GM12878 (cell line): Measurements from ENCODE around the gene RPL37. TPM values are rescaled to one million over a fixed set of nuclear protein-coding genes. Genes with fewer than 3 reads are reported as not detected.

Experiments
- BMI1 ChIP-seq: fragments of 450-650 bp; IDR thresholded peaks from 2 replicates; pipeline ENCODE4 v1.6.1; 2016; ENCODE audit warnings: mild to moderate bottlenecking, moderate library complexity, borderline replicate concordance
- CBFB ChIP-seq: IDR thresholded peaks from 2 replicates; pipeline ENCODE4 v1.6.1; 2016; ENCODE audit warnings: antibody characterized with exemption, low read depth
- CHD4 ChIP-seq: fragments of 200-600 bp; sonication (generic); IDR thresholded peaks from 2 replicates; pipeline ENCODE4 v1.6.1; 2016; ENCODE audit warnings: mild to moderate bottlenecking
- HCFC1 ChIP-seq: fragments of 150-350 bp; IDR thresholded peaks from 2 replicates; pipeline ENCODE4 v1.6.1; 2014; ENCODE audit warnings: low read length
- IRF4 ChIP-seq: IDR thresholded peaks from 2 replicates; pipeline ENCODE4 v1.6.1; 2011; ENCODE audit warnings: low read depth, low read length
- LARP7 ChIP-seq: fragments of 450-650 bp; IDR thresholded peaks from 2 replicates; pipeline ENCODE4 v1.6.1; 2017; ENCODE audit warnings: mild to moderate bottlenecking
- MTA2 ChIP-seq: fragments of 450-650 bp; IDR thresholded peaks from 2 replicates; pipeline ENCODE4 v1.6.1; 2016; ENCODE audit warnings: low read depth, mild to moderate bottlenecking, moderate library complexity
- MYC ChIP-seq: IDR thresholded peaks from 2 replicates; pipeline ENCODE4 v1.6.1; 2011; ENCODE audit warnings: mild to moderate bottlenecking, low read length, moderate library complexity, inconsistent platforms; ENCODE audit not compliant: insufficient read depth, insufficient replicate concordance, insufficient read length, severe bottlenecking
- NFXL1 ChIP-seq: fragments of 450-650 bp; IDR thresholded peaks from 2 replicates; pipeline ENCODE4 v1.6.1; 2017; ENCODE audit warnings: antibody characterized with exemption, mild to moderate bottlenecking, borderline replicate concordance
- NR2F1 ChIP-seq: fragments of 450-650 bp; conservative IDR thresholded peaks from 2 replicates; pipeline ENCODE4 v1.6.1; 2017; ENCODE audit warnings: mild to moderate bottlenecking
- RBBP5 ChIP-seq: fragments of 200-600 bp; sonication (generic); conservative IDR thresholded peaks from 2 replicates; pipeline ENCODE4 v1.6.1; 2016
- RELA ChIP-seq: fragments of 450-650 bp; IDR thresholded peaks from 2 replicates; pipeline ENCODE4 v1.8.0; 2014; ENCODE audit warnings: borderline replicate concordance; ENCODE audit not compliant: partially characterized antibody
- SMAD1 ChIP-seq: fragments of 450-650 bp; IDR thresholded peaks from 2 replicates; pipeline ENCODE4 v1.6.1; 2018; ENCODE audit warnings: mild to moderate bottlenecking, low read depth; ENCODE audit not compliant: partially characterized antibody
- SREBF1 ChIP-seq: IDR thresholded peaks from 2 replicates; pipeline ENCODE4 v1.6.1; 2012; ENCODE audit warnings: mild to moderate bottlenecking, low read length
- TCF12 ChIP-seq: IDR thresholded peaks from 2 replicates; pipeline ENCODE4 v1.6.1; 2011; ENCODE audit warnings: low read depth, mild to moderate bottlenecking, low read length
- polyA plus RNA-seq, 11 experiments: library from polyadenylated mRNA; depleted of rRNA in 4 of 11; unstranded in 6 of 11; stranded (reverse) in 5 of 11; fragments of >200 nt; fragmentation: Nextera tagmentation in 4 of 11; fragmentation: Illumina TruSeq in 1 of 11; extraction: Ambion mirVana in 4 of 11; extraction: Trizol in 1 of 11; gene quantifications; 1 replicate in 1 of 11; 2 replicates in 10 of 11; pipeline versions ENCODE4 v1.2.1 to v1.2.3, GENCODE V29; 2011 to 2016; ENCODE audit warnings: inconsistent platforms in 2 of 11, missing spikeins in 2 of 11, low read depth in 1 of 11
- total RNA-seq, 4 experiments: library from RNA; depleted of rRNA in 3 of 4; stranded (reverse); fragments of >200 nt in 3 of 4; fragmentation: Illumina TruSeq in 1 of 4; extraction: Trizol in 1 of 4; gene quantifications; 2 replicates each; pipeline versions ENCODE4 v1.2.1 to v1.2.3, GENCODE V29; 2013 to 2021
- TF ChIP-seq, protein P1 (sequence below), 3 experiments: IDR thresholded peaks in 2 of 3; conservative IDR thresholded peaks in 1 of 3; 2 replicates each; pipeline ENCODE4 v1.5.1; 2011; ENCODE audit warnings: low read depth in 3 of 3, low read length in 3 of 3, mild to moderate bottlenecking in 3 of 3, control low read depth in 2 of 3, moderate library complexity in 2 of 3, inconsistent platforms in 1 of 3, mixed read lengths in 1 of 3; ENCODE audit not compliant: control insufficient read depth in 2 of 3, insufficient read depth in 1 of 3; ENCODE audit errors: extremely low read depth in 1 of 3
- TF ChIP-seq, protein P2 (sequence below): IDR thresholded peaks from 2 replicates; pipeline ENCODE4 v1.6.1; 2011; ENCODE audit warnings: mild to moderate bottlenecking, low read depth, low read length, moderate library complexity; ENCODE audit not compliant: insufficient replicate concordance
- TF ChIP-seq, protein P3 (sequence below): fragments of 450-650 bp; IDR thresholded peaks from 2 replicates; pipeline ENCODE4 v1.6.1; 2017; ENCODE audit warnings: low read depth, mild to moderate bottlenecking, moderate library complexity
- TF ChIP-seq, protein P4 (sequence below): IDR thresholded peaks from 2 replicates; pipeline ENCODE4 v1.6.1; 2011; ENCODE audit warnings: borderline replicate concordance, low read depth, mild to moderate bottlenecking, moderate library complexity, mixed read lengths, low read length; ENCODE audit not compliant: insufficient read depth; ENCODE audit errors: extremely low read length
- TF ChIP-seq, protein P5 (sequence below): fragments of 450-650 bp; formaldehyde crosslinking; IDR thresholded peaks from 2 replicates; pipeline ENCODE4 v1.4.0; 2022; ENCODE audit warnings: mild to moderate bottlenecking, moderate library complexity

The RPL37 gene
- total and polyA plus RNA-seq, 10 of the 15 experiments (the other 5 are each of a cell fraction or from before 2014, with no cell fraction given), result 1,697 to 6,216 (median 3,013) TPM

DNA sequence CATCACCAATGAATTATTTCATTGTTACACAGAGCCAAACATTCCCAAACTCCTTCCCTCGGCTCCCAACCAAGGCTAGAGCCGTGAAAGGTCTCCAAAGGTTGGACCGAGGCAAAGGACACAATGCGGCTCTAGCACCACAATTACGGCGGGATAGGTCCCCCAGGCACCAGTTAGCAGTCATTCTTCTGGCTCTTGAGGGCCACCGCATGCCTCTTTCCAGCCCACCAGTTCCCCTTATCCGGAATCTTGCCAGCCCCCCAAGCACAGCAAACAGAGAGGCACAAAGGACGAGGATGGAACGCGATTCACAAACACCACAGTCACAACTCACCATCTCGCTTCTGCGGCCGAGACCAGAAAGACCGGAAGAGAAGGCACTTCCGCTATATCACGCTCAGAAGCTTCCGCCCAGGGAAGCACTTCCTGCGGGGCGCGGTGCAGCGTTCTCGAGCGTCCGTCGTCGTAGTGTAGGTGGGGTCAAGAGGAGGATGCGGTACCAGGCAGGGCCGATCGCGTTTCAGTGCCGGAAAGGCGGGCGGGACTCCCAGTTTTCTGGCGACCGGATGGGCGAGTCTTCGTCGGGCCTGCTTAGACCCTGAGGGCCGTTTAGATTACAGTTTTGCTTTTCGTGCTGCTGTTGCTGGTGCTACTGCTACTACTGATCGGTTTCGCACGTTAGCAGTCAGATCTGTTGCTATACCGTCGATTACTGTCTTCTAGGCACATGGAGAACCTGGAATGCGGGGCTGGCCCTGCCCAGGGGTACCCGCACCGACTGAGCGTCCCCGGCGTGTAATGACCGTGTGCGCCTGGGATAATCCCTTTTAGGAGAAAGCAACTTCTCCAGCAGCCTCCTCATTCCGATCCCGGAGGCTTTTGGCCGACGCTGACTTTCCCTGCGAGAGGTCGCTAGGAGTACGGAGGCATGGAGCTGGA lies at the start of gene RPL37 (continued):
- TF ChIP-seq, protein P1, sequence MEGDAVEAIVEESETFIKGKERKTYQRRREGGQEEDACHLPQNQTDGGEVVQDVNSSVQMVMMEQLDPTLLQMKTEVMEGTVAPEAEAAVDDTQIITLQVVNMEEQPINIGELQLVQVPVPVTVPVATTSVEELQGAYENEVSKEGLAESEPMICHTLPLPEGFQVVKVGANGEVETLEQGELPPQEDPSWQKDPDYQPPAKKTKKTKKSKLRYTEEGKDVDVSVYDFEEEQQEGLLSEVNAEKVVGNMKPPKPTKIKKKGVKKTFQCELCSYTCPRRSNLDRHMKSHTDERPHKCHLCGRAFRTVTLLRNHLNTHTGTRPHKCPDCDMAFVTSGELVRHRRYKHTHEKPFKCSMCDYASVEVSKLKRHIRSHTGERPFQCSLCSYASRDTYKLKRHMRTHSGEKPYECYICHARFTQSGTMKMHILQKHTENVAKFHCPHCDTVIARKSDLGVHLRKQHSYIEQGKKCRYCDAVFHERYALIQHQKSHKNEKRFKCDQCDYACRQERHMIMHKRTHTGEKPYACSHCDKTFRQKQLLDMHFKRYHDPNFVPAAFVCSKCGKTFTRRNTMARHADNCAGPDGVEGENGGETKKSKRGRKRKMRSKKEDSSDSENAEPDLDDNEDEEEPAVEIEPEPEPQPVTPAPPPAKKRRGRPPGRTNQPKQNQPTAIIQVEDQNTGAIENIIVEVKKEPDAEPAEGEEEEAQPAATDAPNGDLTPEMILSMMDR (IDR thresholded peaks at IDR 0.05 in 2 of 3, conservative IDR thresholded peaks at IDR 0.05 in 1 of 3; ENCODE audit: control insufficient read depth in 2 of 3, extremely low read depth in 1 of 3, insufficient read depth in 1 of 3, low read depth in 3 of 3, low read length in 3 of 3), result no peak
- peak; percentile 93 for TF ChIP-seq LARP7
- peak; percentile 82 for TF ChIP-seq RELA
- peak; percentile 98 for TF ChIP-seq RBBP5
- peak; percentile 95 for TF ChIP-seq MYC
- TF ChIP-seq, protein P2, sequence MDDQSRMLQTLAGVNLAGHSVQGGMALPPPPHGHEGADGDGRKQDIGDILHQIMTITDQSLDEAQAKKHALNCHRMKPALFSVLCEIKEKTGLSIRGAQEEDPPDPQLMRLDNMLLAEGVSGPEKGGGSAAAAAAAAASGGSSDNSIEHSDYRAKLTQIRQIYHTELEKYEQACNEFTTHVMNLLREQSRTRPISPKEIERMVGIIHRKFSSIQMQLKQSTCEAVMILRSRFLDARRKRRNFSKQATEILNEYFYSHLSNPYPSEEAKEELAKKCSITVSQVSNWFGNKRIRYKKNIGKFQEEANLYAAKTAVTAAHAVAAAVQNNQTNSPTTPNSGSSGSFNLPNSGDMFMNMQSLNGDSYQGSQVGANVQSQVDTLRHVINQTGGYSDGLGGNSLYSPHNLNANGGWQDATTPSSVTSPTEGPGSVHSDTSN, result no peak
- peak; percentile 84 for TF ChIP-seq IRF4
- TF ChIP-seq, protein P3, sequence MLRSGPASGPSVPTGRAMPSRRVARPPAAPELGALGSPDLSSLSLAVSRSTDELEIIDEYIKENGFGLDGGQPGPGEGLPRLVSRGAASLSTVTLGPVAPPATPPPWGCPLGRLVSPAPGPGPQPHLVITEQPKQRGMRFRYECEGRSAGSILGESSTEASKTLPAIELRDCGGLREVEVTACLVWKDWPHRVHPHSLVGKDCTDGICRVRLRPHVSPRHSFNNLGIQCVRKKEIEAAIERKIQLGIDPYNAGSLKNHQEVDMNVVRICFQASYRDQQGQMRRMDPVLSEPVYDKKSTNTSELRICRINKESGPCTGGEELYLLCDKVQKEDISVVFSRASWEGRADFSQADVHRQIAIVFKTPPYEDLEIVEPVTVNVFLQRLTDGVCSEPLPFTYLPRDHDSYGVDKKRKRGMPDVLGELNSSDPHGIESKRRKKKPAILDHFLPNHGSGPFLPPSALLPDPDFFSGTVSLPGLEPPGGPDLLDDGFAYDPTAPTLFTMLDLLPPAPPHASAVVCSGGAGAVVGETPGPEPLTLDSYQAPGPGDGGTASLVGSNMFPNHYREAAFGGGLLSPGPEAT, result peak; percentile 82
- TF ChIP-seq MTA2, result peak; percentile 84
- no peak for TF ChIP-seq NFXL1
- TF ChIP-seq TCF12, result peak; percentile 52; the same call in 1 of the 2 replicates
- TF ChIP-seq BMI1, result peak; percentile 51; the same call in 1 of the 2 replicates
- TF ChIP-seq, protein P4, sequence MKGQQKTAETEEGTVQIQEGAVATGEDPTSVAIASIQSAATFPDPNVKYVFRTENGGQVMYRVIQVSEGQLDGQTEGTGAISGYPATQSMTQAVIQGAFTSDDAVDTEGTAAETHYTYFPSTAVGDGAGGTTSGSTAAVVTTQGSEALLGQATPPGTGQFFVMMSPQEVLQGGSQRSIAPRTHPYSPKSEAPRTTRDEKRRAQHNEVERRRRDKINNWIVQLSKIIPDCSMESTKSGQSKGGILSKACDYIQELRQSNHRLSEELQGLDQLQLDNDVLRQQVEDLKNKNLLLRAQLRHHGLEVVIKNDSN, result no peak
- peak; percentile 98 for TF ChIP-seq CBFB
- TF ChIP-seq NR2F1, result peak; percentile 79
- TF ChIP-seq SMAD1, result peak; percentile 93
- peak; percentile 88 for TF ChIP-seq HCFC1
- TF ChIP-seq CHD4, result no peak
- peak; percentile 81 for TF ChIP-seq SREBF1
- TF ChIP-seq, protein P5, sequence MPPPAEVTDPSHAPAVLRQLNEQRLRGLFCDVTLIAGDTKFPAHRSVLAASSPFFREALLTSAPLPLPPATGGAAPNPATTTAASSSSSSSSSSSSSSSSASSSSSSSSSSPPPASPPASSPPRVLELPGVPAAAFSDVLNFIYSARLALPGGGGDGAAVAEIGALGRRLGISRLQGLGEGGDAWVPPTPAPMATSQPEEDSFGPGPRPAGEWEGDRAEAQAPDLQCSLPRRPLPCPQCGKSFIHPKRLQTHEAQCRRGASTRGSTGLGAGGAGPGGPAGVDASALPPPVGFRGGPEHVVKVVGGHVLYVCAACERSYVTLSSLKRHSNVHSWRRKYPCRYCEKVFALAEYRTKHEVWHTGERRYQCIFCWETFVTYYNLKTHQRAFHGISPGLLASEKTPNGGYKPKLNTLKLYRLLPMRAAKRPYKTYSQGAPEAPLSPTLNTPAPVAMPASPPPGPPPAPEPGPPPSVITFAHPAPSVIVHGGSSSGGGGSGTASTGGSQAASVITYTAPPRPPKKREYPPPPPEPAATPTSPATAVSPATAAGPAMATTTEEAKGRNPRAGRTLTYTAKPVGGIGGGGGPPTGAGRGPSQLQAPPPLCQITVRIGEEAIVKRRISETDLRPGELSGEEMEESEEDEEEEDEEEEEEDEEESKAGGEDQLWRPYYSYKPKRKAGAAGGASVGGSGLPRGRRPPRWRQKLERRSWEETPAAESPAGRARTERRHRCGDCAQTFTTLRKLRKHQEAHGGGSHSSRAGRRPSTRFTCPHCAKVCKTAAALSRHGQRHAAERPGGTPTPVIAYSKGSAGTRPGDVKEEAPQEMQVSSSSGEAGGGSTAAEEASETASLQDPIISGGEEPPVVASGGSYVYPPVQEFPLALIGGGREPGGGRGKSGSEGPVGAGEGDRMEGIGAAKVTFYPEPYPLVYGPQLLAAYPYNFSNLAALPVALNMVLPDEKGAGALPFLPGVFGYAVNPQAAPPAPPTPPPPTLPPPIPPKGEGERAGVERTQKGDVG (CRISPR knock-in tag), result no peak
